ENCODE results near the gene PRIMA1. TPM values are rescaled to one million over a fixed set of nuclear protein-coding genes. Genes with fewer than 3 reads are reported as not detected.

The PRIMA1 gene
- total RNA-seq, 4 donors from 2014 or later: 14.0 to 28.8 (median 16.4) TPM

DNA sequence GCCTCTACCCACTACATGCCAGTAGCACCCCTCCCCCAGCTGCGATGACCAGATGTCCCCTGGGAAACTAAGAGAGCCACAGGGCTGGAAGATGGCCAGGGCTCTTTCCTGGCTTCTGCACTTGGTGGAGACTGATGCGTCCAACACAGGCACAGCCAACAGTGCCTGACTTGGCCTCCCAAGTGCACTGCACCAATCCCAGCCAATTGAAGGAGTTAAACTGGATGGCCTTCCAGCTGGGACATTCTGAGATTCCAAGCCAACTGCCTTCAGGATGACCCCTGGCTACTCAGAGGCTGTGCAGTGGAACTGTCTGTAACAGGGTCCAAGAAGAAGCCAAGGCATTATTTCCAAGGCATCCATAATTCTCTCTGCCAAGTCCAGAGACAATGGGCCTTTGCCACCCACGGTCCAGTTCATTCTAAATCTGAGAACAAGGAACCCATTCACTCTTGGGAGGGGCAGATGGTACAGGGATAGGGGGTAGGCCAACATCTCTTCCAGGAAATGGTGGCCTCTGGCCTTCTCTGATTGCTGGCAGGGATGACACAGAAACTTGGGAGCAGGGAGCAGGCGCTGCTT lies 35.2 kb downstream of the PRIMA1 start:
- TF ChIP-seq EP300 (IDR thresholded peaks at IDR 0.05) (no peak), POLR2AphosphoS5 (IDR thresholded peaks at IDR 0.05) (peak; percentile 43)
- Histone ChIP-seq H3K36me3 (peaks cover 0 to 6% of the 10 kb centered on the region in 2 donors), H3K27me3 (no peaks in the 10 kb centered on the region), H3K27ac (peak overlapping the region in 3 of 4 donors; percentile 0 to 57 (median 54)), H3K4me1 (peaks cover 0 to 40% (median 6%) of the 10 kb centered on the region in 3 donors), H3K4me3 (no peak overlapping the region), H3K9me3 (no peaks in the 10 kb centered on the region)
- peak; percentile 49 for ATAC-seq
- WGBS, 2 donors (ENCODE audit: low coverage in 1 of 2): 71% methylated on average over 1 of the region's 4 CpGs; no CpG with 5 or more reads in 1 of the 2 donors

GRCh38 chr14:93751946-93752655 lies 36.2 kb downstream of the PRIMA1 start:
- no peaks in the 10 kb centered on the region for H3K27me3 ChIP-seq
- 39 to 60% methylated on average over 4 to 5 of the region's 19 CpGs for WGBS, 2 donors (ENCODE audit: low coverage in 1 of 2)
- H3K36me3 ChIP-seq: peaks cover 0 to 7% of the 10 kb centered on the region in 2 donors
- no peak overlapping the region for H3K4me3 ChIP-seq
- TF ChIP-seq CTCF (IDR thresholded peaks at IDR 0.05): no peak
- no peak for TF ChIP-seq EP300 (IDR thresholded peaks at IDR 0.05)
- no peak for TF ChIP-seq POLR2AphosphoS5 (IDR thresholded peaks at IDR 0.05)
- no peak for TF ChIP-seq POLR2A (IDR thresholded peaks at IDR 0.05)
- no peak for ATAC-seq
- peaks cover 0 to 35% (median 6%) of the 10 kb centered on the region in 3 donors for H3K4me1 ChIP-seq
- peak overlapping the region in 3 of 4 donors; percentile 0 to 57 (median 54) for H3K27ac ChIP-seq
- H3K9me3 ChIP-seq: no peaks in the 10 kb centered on the region

GRCh38 chr14:93749076-93749420 lies 39.2 kb downstream of the PRIMA1 start:
- no peaks in the 10 kb centered on the region for H3K27me3 ChIP-seq
- TF ChIP-seq POLR2AphosphoS5 (IDR thresholded peaks at IDR 0.05) (no peak), EP300 (IDR thresholded peaks at IDR 0.05) (no peak), POLR2A (IDR thresholded peaks at IDR 0.05) (no peak), CTCF (IDR thresholded peaks at IDR 0.05) (no peak)
- H3K36me3 ChIP-seq: peaks cover 0 to 11% of the 10 kb centered on the region in 2 donors
- H3K4me1 ChIP-seq: peaks cover 0 to 28% (median 6%) of the 10 kb centered on the region in 3 donors
- H3K27ac ChIP-seq: peak overlapping the region in 2 of 4 donors; percentile 23 to 37
- H3K9me3 ChIP-seq: no peaks in the 10 kb centered on the region
- H3K4me3 ChIP-seq: no peak overlapping the region
- no peak for ATAC-seq
- WGBS, 2 donors (ENCODE audit: low coverage in 1 of 2): 84% methylated on average over 5 of the region's 8 CpGs; no CpG with 5 or more reads in 1 of the 2 donors

DNA sequence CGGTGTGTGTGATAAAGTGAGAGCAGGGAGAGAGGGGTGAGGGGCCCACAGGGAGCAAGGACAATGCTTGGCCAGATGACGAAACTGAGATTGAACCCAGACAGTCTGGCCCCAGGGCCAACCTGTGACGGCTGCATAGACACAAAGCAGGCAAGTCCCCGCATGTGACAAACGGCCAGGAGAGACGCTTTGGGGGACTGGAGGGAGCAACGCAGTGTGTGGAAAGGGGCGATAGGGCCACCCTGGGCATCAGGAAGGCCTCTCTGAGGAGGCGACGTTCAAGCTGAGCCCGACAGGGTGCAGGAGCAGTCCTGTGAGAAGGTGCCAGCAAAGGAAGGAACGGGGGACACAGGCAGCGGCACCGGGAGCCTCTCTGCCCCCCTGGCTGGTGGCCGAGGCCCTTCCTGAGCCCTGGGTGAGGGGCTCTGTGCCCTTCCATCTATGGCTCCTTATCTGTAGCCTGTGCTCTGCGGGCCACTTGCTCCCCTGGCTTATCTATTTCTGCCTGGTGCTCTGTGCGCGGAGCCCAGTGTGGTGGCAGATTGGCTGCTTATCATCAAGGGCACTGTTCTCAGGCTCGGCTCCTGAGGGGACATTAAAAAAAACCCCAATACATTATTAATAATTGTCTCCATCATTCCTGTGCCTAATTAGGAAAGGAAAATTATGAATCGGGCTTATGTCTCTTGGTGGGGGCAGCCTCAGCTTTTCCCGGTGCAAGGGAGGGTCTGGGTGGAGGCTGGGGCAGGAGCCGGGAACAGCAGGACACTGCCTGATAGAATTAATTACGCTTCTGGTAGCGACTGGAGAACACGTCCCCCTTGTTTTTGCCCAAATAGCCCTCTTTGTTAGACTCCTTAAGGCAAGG lies 39.8 kb downstream of the PRIMA1 start:
- ATAC-seq: no peak
- no peaks in the 10 kb centered on the region for H3K9me3 ChIP-seq
- H3K4me1 ChIP-seq: peaks cover 0 to 28% (median 6%) of the 10 kb centered on the region in 3 donors
- peaks cover 0 to 11% of the 10 kb centered on the region in 2 donors for H3K36me3 ChIP-seq
- WGBS, 2 donors (ENCODE audit: low coverage in 1 of 2): 62 to 71% methylated on average over 7 to 9 of the region's 25 CpGs
- no peak for TF ChIP-seq POLR2A (IDR thresholded peaks at IDR 0.05)
- TF ChIP-seq POLR2AphosphoS5 (IDR thresholded peaks at IDR 0.05): peak; percentile 31
- H3K27me3 ChIP-seq: no peaks in the 10 kb centered on the region
- H3K4me3 ChIP-seq: no peak overlapping the region
- peak overlapping the region in 3 of 4 donors; percentile 15 to 75 (median 45) for H3K27ac ChIP-seq

- Histone ChIP-seq H3K27me3 (no peaks in the 10 kb centered on the region), H3K9me3 (no peaks in the 10 kb centered on the region), H3K36me3 (peaks cover 0 to 11% of the 10 kb centered on the region in 2 donors), H3K4me3 (no peak overlapping the region), H3K4me1 (peaks cover 0 to 28% (median 14%) of the 10 kb centered on the region in 3 donors), H3K27ac (peak overlapping the region in 2 of 4 donors; percentile 54 to 75)
- no peak for TF ChIP-seq EP300 (IDR thresholded peaks at IDR 0.05)
- no peak for TF ChIP-seq CTCF (IDR thresholded peaks at IDR 0.05)
- no peak for TF ChIP-seq POLR2A (IDR thresholded peaks at IDR 0.05)
- TF ChIP-seq POLR2AphosphoS5 (IDR thresholded peaks at IDR 0.05): no peak
- no peak for ATAC-seq
- 88 to 93% methylated on average over 1 of the region's 1 CpG for WGBS, 2 donors (ENCODE audit: low coverage in 1 of 2)
These were observed 40.7 kb downstream of the PRIMA1 start for GRCh38 chr14:93747560-93747959.
